ENCODE measurements around the gene TMEM250.

Gene TMEM250

GRCh38 chr9:136095070-136096058, 23.3 kb downstream of the TMEM250 start, which contains the start of gene NACC2:
TSS of gene NACC2 (minus strand) at chr9:136095289. CDS start at chr9:136050521, 44,768 bp downstream.
- no peak within 1 kb of the TSS; the same call in 1 of the 2 replicates for H3K4me3 ChIP-seq (ENCODE audit: low read depth, low read length)
- no peak for DNase-seq (ENCODE audit: low read depth)
- TF ChIP-seq, protein P1, sequence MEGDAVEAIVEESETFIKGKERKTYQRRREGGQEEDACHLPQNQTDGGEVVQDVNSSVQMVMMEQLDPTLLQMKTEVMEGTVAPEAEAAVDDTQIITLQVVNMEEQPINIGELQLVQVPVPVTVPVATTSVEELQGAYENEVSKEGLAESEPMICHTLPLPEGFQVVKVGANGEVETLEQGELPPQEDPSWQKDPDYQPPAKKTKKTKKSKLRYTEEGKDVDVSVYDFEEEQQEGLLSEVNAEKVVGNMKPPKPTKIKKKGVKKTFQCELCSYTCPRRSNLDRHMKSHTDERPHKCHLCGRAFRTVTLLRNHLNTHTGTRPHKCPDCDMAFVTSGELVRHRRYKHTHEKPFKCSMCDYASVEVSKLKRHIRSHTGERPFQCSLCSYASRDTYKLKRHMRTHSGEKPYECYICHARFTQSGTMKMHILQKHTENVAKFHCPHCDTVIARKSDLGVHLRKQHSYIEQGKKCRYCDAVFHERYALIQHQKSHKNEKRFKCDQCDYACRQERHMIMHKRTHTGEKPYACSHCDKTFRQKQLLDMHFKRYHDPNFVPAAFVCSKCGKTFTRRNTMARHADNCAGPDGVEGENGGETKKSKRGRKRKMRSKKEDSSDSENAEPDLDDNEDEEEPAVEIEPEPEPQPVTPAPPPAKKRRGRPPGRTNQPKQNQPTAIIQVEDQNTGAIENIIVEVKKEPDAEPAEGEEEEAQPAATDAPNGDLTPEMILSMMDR (IDR thresholded peaks at IDR 0.05; ENCODE audit: low read depth, low read length, missing control alignments), result no peak

DNA sequence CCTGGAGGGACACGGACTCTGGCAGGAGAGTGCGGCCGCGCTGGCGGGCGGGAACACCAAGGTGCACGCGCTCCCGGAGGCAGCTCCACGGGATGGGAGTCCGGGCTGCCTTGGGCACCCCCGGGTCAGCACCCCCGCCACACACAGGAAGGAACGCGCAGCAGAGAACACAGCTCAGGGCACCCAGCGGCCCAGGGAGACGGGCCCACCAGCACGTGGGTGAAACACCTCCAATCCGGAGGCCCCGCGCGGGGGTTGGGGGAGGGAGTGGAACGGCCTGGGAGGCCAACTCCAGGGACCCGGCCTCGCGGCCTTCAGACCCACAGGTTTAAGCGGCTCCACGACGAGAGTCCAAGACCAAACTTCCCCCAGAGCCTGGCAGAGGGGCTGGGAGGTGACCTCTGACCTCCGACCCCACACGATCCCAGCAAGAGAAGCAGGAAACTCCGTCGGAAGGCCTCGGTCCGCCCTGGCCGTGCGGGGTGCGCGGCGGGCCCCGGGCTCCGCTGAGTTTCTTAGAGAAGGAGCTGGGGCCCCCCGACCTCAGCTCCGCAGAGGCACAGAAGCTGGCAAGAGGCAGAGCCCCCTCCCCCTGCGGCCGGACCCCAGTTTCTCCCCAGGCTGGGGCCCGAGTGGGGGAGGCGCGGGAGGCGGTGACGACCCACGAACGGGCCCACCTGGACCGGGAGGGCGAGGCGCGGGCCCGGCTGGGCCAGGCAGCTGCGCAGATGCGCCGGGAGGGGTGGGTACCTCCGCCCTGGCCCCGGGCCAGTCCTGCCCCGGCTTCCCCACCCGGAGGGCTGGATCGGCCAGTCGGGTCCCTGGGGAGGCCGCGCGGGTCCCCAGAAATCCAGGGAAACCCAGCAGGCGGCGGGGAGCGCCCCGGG, 24.4 kb downstream of the TMEM250 start:
- no peak overlapping the region for H3K4me3 ChIP-seq (ENCODE audit: low read depth, low read length)
- no peak for DNase-seq (ENCODE audit: low read depth)

DNA sequence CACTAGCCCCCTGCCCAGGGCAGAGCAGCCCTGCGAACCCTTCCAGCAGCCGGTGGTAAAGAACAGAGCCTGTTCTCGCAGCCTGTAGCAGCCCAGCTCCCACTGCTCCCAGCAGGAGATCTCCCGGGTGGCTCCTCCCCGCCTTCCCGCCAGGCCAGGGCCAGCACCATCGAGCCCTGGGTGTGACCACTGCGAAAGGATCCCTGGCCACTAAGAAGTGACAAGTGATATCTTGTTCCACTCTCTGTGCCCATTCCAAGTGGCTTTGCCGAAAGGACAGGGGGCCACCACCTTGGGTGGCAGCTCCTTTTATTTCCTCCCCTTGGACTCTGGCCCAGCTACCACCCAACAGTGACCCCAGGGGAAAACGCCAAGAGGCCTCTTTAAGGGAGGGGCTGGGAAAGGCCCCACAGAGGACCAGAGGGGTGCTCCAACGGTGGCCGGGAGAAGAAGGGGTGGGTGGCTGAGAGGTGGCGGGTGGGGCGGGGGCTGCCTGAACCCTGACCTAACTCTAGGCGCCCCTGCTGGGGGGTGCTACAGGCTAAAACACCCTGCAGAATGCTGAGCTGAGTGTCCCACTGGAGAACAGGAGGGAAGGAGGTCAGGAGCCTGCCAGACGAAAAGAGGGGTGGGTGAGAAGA, 25.2 kb downstream of the TMEM250 start:
- no peak overlapping the region for H3K4me3 ChIP-seq (ENCODE audit: low read depth, low read length)
- no peak for DNase-seq (ENCODE audit: low read depth)

More for the DNA sequence above, 24.4 kb downstream of the TMEM250 start:
- TF ChIP-seq, protein P1 (IDR thresholded peaks at IDR 0.05; ENCODE audit: low read depth, low read length, missing control alignments), result no peak

DNA sequence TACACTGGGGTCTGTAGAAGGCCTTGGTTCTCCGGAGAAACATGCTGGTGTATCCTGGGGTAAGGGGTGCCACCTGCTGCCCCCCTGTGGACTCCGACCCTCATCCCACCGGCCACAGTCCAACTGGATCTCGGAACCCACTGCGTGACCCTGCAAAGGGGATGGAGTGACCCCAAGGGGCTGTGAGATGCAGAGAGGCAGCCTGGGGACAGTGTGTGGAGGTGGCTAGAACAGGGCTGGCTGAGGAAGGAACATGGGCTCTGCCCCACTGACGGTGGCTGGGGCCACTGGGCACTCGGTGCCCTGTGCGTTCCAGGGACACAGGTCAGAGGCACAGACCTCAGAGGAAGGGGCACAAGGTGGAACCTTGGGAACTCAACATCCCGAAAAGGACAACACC, 25.9 kb downstream of the TMEM250 start:
- H3K4me3 ChIP-seq (ENCODE audit: low read depth, low read length), result no peak overlapping the region
- TF ChIP-seq, protein P1 (IDR thresholded peaks at IDR 0.05; ENCODE audit: low read depth, low read length, missing control alignments), result no peak
- no peak for DNase-seq (ENCODE audit: low read depth)

More for the DNA sequence above, 25.2 kb downstream of the TMEM250 start:
- TF ChIP-seq, protein P1 (IDR thresholded peaks at IDR 0.05; ENCODE audit: low read depth, low read length, missing control alignments), result no peak

GRCh38 chr9:136092353-136092650, 26.4 kb downstream of the TMEM250 start:
- no peak for DNase-seq (ENCODE audit: low read depth)
- TF ChIP-seq, protein P1 (IDR thresholded peaks at IDR 0.05; ENCODE audit: low read depth, low read length, missing control alignments), result no peak
- no peak overlapping the region for H3K4me3 ChIP-seq (ENCODE audit: low read depth, low read length)

GRCh38 chr9:136091582-136092352, 26.9 kb downstream of the TMEM250 start:
- H3K4me3 ChIP-seq (ENCODE audit: low read depth, low read length), result no peak overlapping the region
- no peak for DNase-seq (ENCODE audit: low read depth)
- TF ChIP-seq, protein P1 (IDR thresholded peaks at IDR 0.05; ENCODE audit: low read depth, low read length, missing control alignments), result no peak
